Mucosa of descending colon (tissue), 3 donors: ENCODE data around the gene ADGRF4. TPM values are rescaled to one million over a fixed set of nuclear protein-coding genes. Genes with fewer than 3 reads are reported as not detected.

Source experiments
- ATAC-seq: fragments of 200-7000 bp; cut with Tn5 transposase; one replicate; pipeline ENCODE4 v1.9.1; 2020; ENCODE audit warnings: mild to moderate bottlenecking, moderate library complexity
- DNase-seq, 3 donors: peaks; one replicate each; pipeline ENCODE4 v3.0.0-alpha.2; 2020
- H3K36me3 ChIP-seq: fragments of 200-600 bp; one replicate; pipeline ENCODE4 v1.8.0; 2021; ENCODE audit warnings: low read depth, mild to moderate bottlenecking
- H3K4me1 ChIP-seq: fragments of 200-600 bp; one replicate; pipeline ENCODE4 v1.8.0; 2021; ENCODE audit warnings: low read depth, mild to moderate bottlenecking
- H3K4me3 ChIP-seq: fragments of 200-600 bp; one replicate; pipeline ENCODE4 v1.8.0; 2021; ENCODE audit warnings: mild to moderate bottlenecking
- H3K9me3 ChIP-seq: fragments of 200-600 bp; one replicate; pipeline ENCODE4 v1.8.0; 2021; ENCODE audit warnings: mild to moderate bottlenecking
- CTCF ChIP-seq: fragments of 200-600 bp; IDR thresholded peaks from one replicate; pipeline ENCODE4 v1.8.0; 2022; ENCODE audit warnings: antibody characterized with exemption, mild to moderate bottlenecking
- intact Hi-C, 2 donors: fragments of 100-400 bp; cut with DNase I in 1 of 2; cut with micrococcal nuclease in 1 of 2; formaldehyde crosslinking; loops; one replicate each; pipeline versions ENCODE4 v1.11.0 to v1.11.1; 2022; cut with DNase I, micrococcal nuclease
- total RNA-seq, 3 donors: library from RNA; stranded (reverse); fragmentation: NEBNext Ultra II Directional in 2 of 3; extraction: Animal tissue kit (Norgen Biotek cat#: 25700) in 2 of 3; gene quantifications; one replicate each; pipeline versions ENCODE4 v1.2.1 to v1.2.4, GENCODE V29; 2021 to 2023
- donor health status: DM: no; HTN: no; CAD: no; lungs with moderate emphysema.
- donor health status: DM: no; HTN: no; CAD: no.
- donor health status: DM: no; HTN: yes; CAD: no.

ADGRF4 gene
- total RNA-seq, 3 donors from 2014 or later = 0.79 to 3.9 (median 2.6) TPM

GRCh38 chr6:47655719-47656595 lies 42.4 kb upstream of the ADGRF4 start:
- intact Hi-C loops = no loop called here
- H3K4me1 ChIP-seq = peaks cover 5% of the 10 kb centered on the region
- H3K36me3 ChIP-seq = no peaks in the 10 kb centered on the region
- no peak for TF ChIP-seq CTCF
- DNase-seq (peak; percentile 53 to 58 (median 54)), ATAC-seq (peak; percentile 95)
- H3K9me3 ChIP-seq = no peaks in the 10 kb centered on the region
- H3K4me3 ChIP-seq = no peak overlapping the region

GRCh38 chr6:47661960-47662359 lies 36.4 kb upstream of the ADGRF4 start:
- DNase-seq = no peak
- no peaks in the 10 kb centered on the region for H3K36me3 ChIP-seq
- no peak overlapping the region for H3K4me3 ChIP-seq
- no peak for TF ChIP-seq CTCF
- intact Hi-C loops = no loop called here
- no peaks in the 10 kb centered on the region for H3K9me3 ChIP-seq
- H3K4me1 ChIP-seq = no peaks in the 10 kb centered on the region
- ATAC-seq = no peak

DNA sequence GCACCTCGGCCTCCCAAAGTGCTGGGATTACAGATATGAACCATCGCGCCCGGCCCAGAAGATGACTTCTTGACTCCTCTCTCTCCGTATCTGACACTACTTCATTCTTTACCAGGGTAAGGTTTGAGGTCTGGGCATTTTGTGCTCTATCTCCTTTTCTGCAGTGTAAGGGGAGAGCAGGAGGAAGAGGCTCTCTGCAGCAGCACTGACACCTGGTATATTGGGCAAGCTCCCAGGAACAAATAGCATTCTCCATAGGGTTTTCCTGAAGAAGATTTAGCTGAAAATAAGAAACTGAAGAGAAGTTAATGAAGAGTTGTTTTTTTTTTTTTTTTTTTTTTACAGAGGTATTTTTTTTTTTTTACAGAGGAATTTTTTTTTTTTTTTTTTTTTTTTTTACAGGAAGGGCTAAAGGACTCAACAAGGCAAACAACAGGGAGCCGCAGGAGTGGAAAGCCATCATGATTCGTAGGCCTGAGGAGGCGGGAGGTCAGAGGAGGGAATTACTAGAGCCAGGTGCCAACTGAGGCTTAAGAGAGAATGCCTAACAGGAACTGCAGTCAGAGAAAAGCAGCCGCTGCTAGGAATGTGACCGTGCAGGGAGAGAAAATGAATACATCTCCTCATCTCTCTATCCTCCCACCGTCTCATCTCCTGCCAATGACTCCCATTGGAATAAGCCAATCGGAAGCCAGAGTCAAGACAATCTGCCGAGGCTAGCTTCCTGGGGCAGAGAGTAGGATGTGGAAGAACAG lies 34.7 kb upstream of the ADGRF4 start:
- Histone ChIP-seq H3K9me3 (no peaks in the 10 kb centered on the region), H3K4me3 (no peak overlapping the region), H3K4me1 (no peaks in the 10 kb centered on the region), H3K36me3 (no peaks in the 10 kb centered on the region)
- DNase-seq (no peak), ATAC-seq (no peak)
- TF ChIP-seq CTCF = no peak
- intact Hi-C loops = no loop called here

DNA sequence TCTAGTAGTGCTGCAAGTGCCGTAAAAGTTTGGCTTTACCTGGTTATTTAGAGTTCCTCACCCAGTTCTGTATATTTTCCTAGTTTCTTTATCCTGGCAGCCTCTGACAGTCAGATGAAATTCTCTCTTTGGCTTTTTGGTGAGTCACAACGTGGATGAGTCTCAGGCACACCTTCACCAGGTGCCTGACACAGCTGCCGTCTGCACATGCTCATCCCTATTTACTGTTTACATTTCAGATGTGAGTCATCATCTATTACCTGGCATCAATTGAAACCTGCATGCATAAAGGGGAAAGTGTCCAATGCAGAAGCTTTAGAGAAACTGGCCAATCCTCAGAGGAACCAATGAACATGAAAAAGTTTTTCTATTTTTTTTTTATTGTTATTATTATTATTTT lies 33.3 kb upstream of the ADGRF4 start:
- no peak for TF ChIP-seq CTCF
- intact Hi-C loops = no loop called here
- no peak overlapping the region for H3K4me3 ChIP-seq
- no peaks in the 10 kb centered on the region for H3K9me3 ChIP-seq
- DNase-seq = no peak
- H3K4me1 ChIP-seq = no peaks in the 10 kb centered on the region
- no peaks in the 10 kb centered on the region for H3K36me3 ChIP-seq
- peak; percentile 94 for ATAC-seq

- no peaks in the 10 kb centered on the region for H3K4me1 ChIP-seq
- no peaks in the 10 kb centered on the region for H3K36me3 ChIP-seq
- DNase-seq (no peak), ATAC-seq (no peak)
- TF ChIP-seq CTCF = no peak
- intact Hi-C loops = no loop called here
- no peaks in the 10 kb centered on the region for H3K9me3 ChIP-seq
- no peak overlapping the region for H3K4me3 ChIP-seq
Measured at GRCh38 chr6:47669684-47670513, 28.5 kb upstream of the ADGRF4 start.
